Thoracic aorta (tissue), 2 donors: Measurements from ENCODE around the gene TET2. TPM values are rescaled to one million over a fixed set of nuclear protein-coding genes. Genes with fewer than 3 reads are reported as not detected.

Experiments used
- ATAC-seq: fragments of 150-250 bp; one replicate; pipeline ENCODE4 v1.8.0; 2017; ENCODE audit warnings: low read depth; ENCODE audit not compliant: insufficient number of reproducible peaks, low FRiP score
- DNase-seq: peaks from one replicate; pipeline ENCODE4 v3.0.0-alpha.2; 2020; ENCODE audit warnings: low spot score
- H3K27ac ChIP-seq, 2 donors: fragments of 200-600 bp; sonication (generic); 1 replicate in 1 of 2; 2 replicates in 1 of 2; pipeline ENCODE4 v1.5.1; 2016; ENCODE audit warnings: mild to moderate bottlenecking in 2 of 2, moderate library complexity in 2 of 2
- H3K27me3 ChIP-seq: fragments of 200-600 bp; sonication (generic); replicated peaks from 2 replicates; pipeline ENCODE4 v1.6.0; 2016; ENCODE audit warnings: mild to moderate bottlenecking; ENCODE audit not compliant: insufficient read depth
- H3K36me3 ChIP-seq: fragments of 200-600 bp; sonication (generic); one replicate; pipeline ENCODE4 v1.5.1; 2016
- H3K4me1 ChIP-seq, 2 donors: fragments of 200-600 bp; sonication (generic); 1 replicate in 1 of 2; 2 replicates in 1 of 2; pipeline versions ENCODE4 v1.5.1 to v1.6.0; 2016; ENCODE audit warnings: low read depth in 2 of 2, mild to moderate bottlenecking in 1 of 2; ENCODE audit not compliant: control insufficient read depth in 1 of 2
- H3K4me3 ChIP-seq: fragments of 200-600 bp; sonication (generic); 2 replicates; pipeline ENCODE4 v1.5.1; 2016; ENCODE audit warnings: mild to moderate bottlenecking
- H3K9me3 ChIP-seq: fragments of 200-600 bp; sonication (generic); 2 replicates; pipeline ENCODE4 v1.5.1; 2016
- CTCF ChIP-seq: fragments of 200-600 bp; sonication (generic); IDR thresholded peaks from one replicate; pipeline ENCODE4 v1.5.1; 2019; ENCODE audit warnings: antibody characterized with exemption
- total RNA-seq, 2 donors: library from RNA; depleted of rRNA; stranded (reverse); fragments of >200 nt; gene quantifications; one replicate each; pipeline versions ENCODE4 v1.1.0 to v1.2.3, GENCODE V29; 2016

TET2 gene
- total RNA-seq, 2 donors from 2014 or later = 23.6 to 31.7 TPM

GRCh38 chr4:105196523-105197145, 50.0 kb downstream of the TET2 start:
- no peaks in the 10 kb centered on the region for H3K9me3 ChIP-seq
- peaks cover 44 to 51% of the 10 kb centered on the region in 2 donors for H3K4me1 ChIP-seq
- H3K4me3 ChIP-seq = no peak overlapping the region
- TF ChIP-seq CTCF = no peak
- DNase-seq (no peak), ATAC-seq (no peak)
- H3K27ac ChIP-seq = no peak overlapping the region
- H3K27me3 ChIP-seq = no peaks in the 10 kb centered on the region
- H3K36me3 ChIP-seq = no peaks in the 10 kb centered on the region

- no peaks in the 10 kb centered on the region for H3K9me3 ChIP-seq
- no peaks in the 10 kb centered on the region for H3K27me3 ChIP-seq
- TF ChIP-seq CTCF = no peak
- no peak overlapping the region for H3K4me3 ChIP-seq
- no peak overlapping the region for H3K27ac ChIP-seq
- DNase-seq (no peak), ATAC-seq (no peak)
- no peaks in the 10 kb centered on the region for H3K36me3 ChIP-seq
- H3K4me1 ChIP-seq = peaks cover 36 to 51% of the 10 kb centered on the region in 2 donors
Observed at GRCh38 chr4:105197777-105198176, 51.1 kb downstream of the TET2 start.

GRCh38 chr4:105198541-105198940, 51.9 kb downstream of the TET2 start:
- Histone ChIP-seq H3K36me3 (no peaks in the 10 kb centered on the region), H3K27ac (no peak overlapping the region), H3K4me1 (peaks cover 28 to 46% of the 10 kb centered on the region in 2 donors), H3K27me3 (no peaks in the 10 kb centered on the region), H3K9me3 (no peaks in the 10 kb centered on the region), H3K4me3 (no peak overlapping the region)
- no peak for TF ChIP-seq CTCF
- ATAC-seq (no peak), DNase-seq (no peak)

GRCh38 chr4:105206214-105206613, 59.5 kb downstream of the TET2 start:
- no peak for TF ChIP-seq CTCF
- no peaks in the 10 kb centered on the region for H3K27me3 ChIP-seq
- peaks cover 0 to 13% of the 10 kb centered on the region in 2 donors for H3K4me1 ChIP-seq
- DNase-seq = no peak
- ATAC-seq = no peak
- H3K36me3 ChIP-seq = no peaks in the 10 kb centered on the region
- no peak overlapping the region for H3K4me3 ChIP-seq
- H3K27ac ChIP-seq = no peak overlapping the region
- no peaks in the 10 kb centered on the region for H3K9me3 ChIP-seq

GRCh38 chr4:105207386-105207785, 60.7 kb downstream of the TET2 start:
- ATAC-seq (no peak), DNase-seq (no peak)
- TF ChIP-seq CTCF = no peak

More at GRCh38 chr4:105207386-105207785, 60.7 kb downstream of the TET2 start:
- H3K4me1 ChIP-seq = peaks cover 0 to 4% of the 10 kb centered on the region in 2 donors
- H3K27me3 ChIP-seq = no peaks in the 10 kb centered on the region
- no peak overlapping the region for H3K4me3 ChIP-seq
- H3K9me3 ChIP-seq = no peaks in the 10 kb centered on the region
- no peaks in the 10 kb centered on the region for H3K36me3 ChIP-seq
- H3K27ac ChIP-seq = no peak overlapping the region
